Neural progenitor cell (in vitro differentiated cells): ENCODE measurements around the gene GPS1. TPM values are rescaled to one million over a fixed set of nuclear protein-coding genes. Genes with fewer than 3 reads are reported as not detected.

ENCODE experiments used
- DNase-seq: peaks from one replicate; pipeline ENCODE4 v3.0.0-alpha.2; 2016; ENCODE audit warnings: low spot score
- H2AFZ ChIP-seq: fragments of 200-600 bp; sonication (generic); replicated peaks from 2 replicates; pipeline ENCODE4 v1.6.1; 2016; ENCODE audit warnings: antibody characterized with exemption
- H3F3A ChIP-seq: fragments of 200-600 bp; sonication (generic); 2 replicates; pipeline ENCODE4 v1.6.1; 2016; ENCODE audit warnings: antibody characterized with exemption, low read depth
- H3K27ac ChIP-seq: fragments of 200-600 bp; sonication (generic); 2 replicates; pipeline ENCODE4 v1.5.1; 2016; ENCODE audit warnings: mild to moderate bottlenecking
- H3K27me3 ChIP-seq: fragments of 200-600 bp; sonication (generic); 2 replicates; pipeline ENCODE4 v1.6.1; 2016; ENCODE audit warnings: mild to moderate bottlenecking, moderate library complexity
- H3K36me3 ChIP-seq: fragments of 200-600 bp; sonication (generic); 2 replicates; pipeline ENCODE4 v1.5.1; 2016
- H3K4me1 ChIP-seq: fragments of 200-600 bp; sonication (generic); 2 replicates; pipeline ENCODE4 v1.6.1; 2016; ENCODE audit warnings: mixed run types
- H3K4me2 ChIP-seq: fragments of 200-600 bp; sonication (generic); 2 replicates; pipeline ENCODE4 v1.6.1; 2016
- H3K4me3 ChIP-seq: fragments of 200-600 bp; sonication (generic); 2 replicates; pipeline ENCODE4 v1.5.1; 2016
- H3K79me2 ChIP-seq: fragments of 200-600 bp; sonication (generic); 2 replicates; pipeline ENCODE4 v1.6.1; 2016; ENCODE audit warnings: low read depth
- H3K9ac ChIP-seq: fragments of 200-600 bp; sonication (generic); 2 replicates; pipeline ENCODE4 v1.6.1; 2016
- H3K9me3 ChIP-seq: fragments of 200-600 bp; sonication (generic); 2 replicates; pipeline ENCODE4 v1.5.1; 2016; ENCODE audit warnings: low read depth
- H4K20me1 ChIP-seq: fragments of 200-600 bp; sonication (generic); 2 replicates; pipeline ENCODE4 v1.6.1; 2016; ENCODE audit warnings: low read depth
- H3K27ac Mint-ChIP-seq: 3 replicates; pipeline ENCODE4 v1.8.0; 2021; ENCODE audit warnings: mixed read lengths
- H3K27me3 Mint-ChIP-seq: 2 replicates; pipeline ENCODE4 v1.8.0; 2022; ENCODE audit warnings: low read depth, mild to moderate bottlenecking, inconsistent platforms, moderate library complexity, mixed read lengths; ENCODE audit not compliant: insufficient read depth
- H3K36me3 Mint-ChIP-seq: 3 replicates; pipeline ENCODE4 v1.8.0; 2021; ENCODE audit warnings: mixed read lengths
- H3K4me1 Mint-ChIP-seq: 3 replicates; pipeline ENCODE4 v1.8.0; 2021; ENCODE audit warnings: mixed read lengths
- H3K4me3 Mint-ChIP-seq: 3 replicates; pipeline ENCODE4 v1.8.0; 2021; ENCODE audit warnings: mild to moderate bottlenecking, moderate library complexity, mixed read lengths
- H3K9me3 Mint-ChIP-seq: 3 replicates; pipeline ENCODE4 v1.8.0; 2020; ENCODE audit warnings: mixed read lengths
- EZH2 ChIP-seq: fragments of 200-600 bp; sonication (generic); IDR thresholded peaks from 2 replicates; pipeline ENCODE4 v1.6.1; 2017; ENCODE audit warnings: antibody characterized with exemption, mild to moderate bottlenecking, moderate library complexity
- EZH2phosphoT487 ChIP-seq: fragments of 200-600 bp; sonication (generic); IDR thresholded peaks from 2 replicates; pipeline ENCODE4 v1.6.1; 2017; ENCODE audit warnings: antibody characterized with exemption
- total RNA-seq: library from RNA; depleted of rRNA; stranded (reverse); fragments of >200 nt; gene quantifications from 2 replicates; pipeline ENCODE4 v1.2.3, GENCODE V29; 2015; ENCODE audit warnings: low replicate concordance
- TF ChIP-seq, protein P1 (sequence below): fragments of 200-600 bp; sonication (generic); IDR thresholded peaks from 2 replicates; pipeline ENCODE4 v1.5.1; 2017; ENCODE audit warnings: antibody characterized with exemption, mild to moderate bottlenecking

GPS1 gene
- total RNA-seq, 1 donor from 2014 or later: 86.6 TPM

GRCh38 chr17:82049106-82049505 lies 2.6 kb upstream of the GPS1 start:
- DNase-seq: no peak
- Histone ChIP-seq H3K9ac (no peak overlapping the region), H3K4me3 (no peak overlapping the region), H3F3A (peaks cover 6% of the 10 kb centered on the region), H4K20me1 (peaks cover 10% of the 10 kb centered on the region), H2AFZ (no peak overlapping the region), H3K36me3 (no peaks in the 10 kb centered on the region), H3K9me3 (no peaks in the 10 kb centered on the region), H3K4me1 (peaks cover 7% of the 10 kb centered on the region), H3K79me2 (peaks cover 14% of the 10 kb centered on the region), H3K27ac (no peak overlapping the region), H3K27me3 (no peaks in the 10 kb centered on the region), H3K4me2 (no peak overlapping the region)
- H3K9me3 Mint-ChIP-seq: no peaks in the 10 kb centered on the region
- peak overlapping the region; percentile 65 for H3K4me3 Mint-ChIP-seq
- H3K4me1 Mint-ChIP-seq: peaks cover 6% of the 10 kb centered on the region
- peaks cover 4% of the 10 kb centered on the region for H3K27me3 Mint-ChIP-seq
- no peak overlapping the region for H3K27ac Mint-ChIP-seq
- H3K36me3 Mint-ChIP-seq: peaks cover 6% of the 10 kb centered on the region
- no peak for TF ChIP-seq EZH2phosphoT487
- TF ChIP-seq, protein P1, sequence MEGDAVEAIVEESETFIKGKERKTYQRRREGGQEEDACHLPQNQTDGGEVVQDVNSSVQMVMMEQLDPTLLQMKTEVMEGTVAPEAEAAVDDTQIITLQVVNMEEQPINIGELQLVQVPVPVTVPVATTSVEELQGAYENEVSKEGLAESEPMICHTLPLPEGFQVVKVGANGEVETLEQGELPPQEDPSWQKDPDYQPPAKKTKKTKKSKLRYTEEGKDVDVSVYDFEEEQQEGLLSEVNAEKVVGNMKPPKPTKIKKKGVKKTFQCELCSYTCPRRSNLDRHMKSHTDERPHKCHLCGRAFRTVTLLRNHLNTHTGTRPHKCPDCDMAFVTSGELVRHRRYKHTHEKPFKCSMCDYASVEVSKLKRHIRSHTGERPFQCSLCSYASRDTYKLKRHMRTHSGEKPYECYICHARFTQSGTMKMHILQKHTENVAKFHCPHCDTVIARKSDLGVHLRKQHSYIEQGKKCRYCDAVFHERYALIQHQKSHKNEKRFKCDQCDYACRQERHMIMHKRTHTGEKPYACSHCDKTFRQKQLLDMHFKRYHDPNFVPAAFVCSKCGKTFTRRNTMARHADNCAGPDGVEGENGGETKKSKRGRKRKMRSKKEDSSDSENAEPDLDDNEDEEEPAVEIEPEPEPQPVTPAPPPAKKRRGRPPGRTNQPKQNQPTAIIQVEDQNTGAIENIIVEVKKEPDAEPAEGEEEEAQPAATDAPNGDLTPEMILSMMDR: no peak
- TF ChIP-seq EZH2: no peak

- Mint-ChIP-seq H3K27ac (no peak overlapping the region), H3K36me3 (peaks cover 6% of the 10 kb centered on the region), H3K4me3 (peak overlapping the region; percentile 90), H3K27me3 (peaks cover 4% of the 10 kb centered on the region), H3K4me1 (peaks cover 6% of the 10 kb centered on the region), H3K9me3 (no peaks in the 10 kb centered on the region)
- no peak overlapping the region for H3K4me2 ChIP-seq
- H3K27me3 ChIP-seq: no peaks in the 10 kb centered on the region
- H3K9ac ChIP-seq: no peak overlapping the region
- H2AFZ ChIP-seq: no peak overlapping the region
- peaks cover 6% of the 10 kb centered on the region for H3F3A ChIP-seq
- no peaks in the 10 kb centered on the region for H3K36me3 ChIP-seq
- H3K79me2 ChIP-seq: peaks cover 14% of the 10 kb centered on the region
- peaks cover 10% of the 10 kb centered on the region for H4K20me1 ChIP-seq
- no peak for DNase-seq
- H3K4me3 ChIP-seq: no peak overlapping the region
- H3K27ac ChIP-seq: no peak overlapping the region
- no peaks in the 10 kb centered on the region for H3K9me3 ChIP-seq
- TF ChIP-seq EZH2phosphoT487: no peak
- TF ChIP-seq, protein P1: no peak
- TF ChIP-seq EZH2: no peak
- peaks cover 7% of the 10 kb centered on the region for H3K4me1 ChIP-seq
Observed at GRCh38 chr17:82049521-82049971, 2.2 kb upstream of the GPS1 start.

DNA sequence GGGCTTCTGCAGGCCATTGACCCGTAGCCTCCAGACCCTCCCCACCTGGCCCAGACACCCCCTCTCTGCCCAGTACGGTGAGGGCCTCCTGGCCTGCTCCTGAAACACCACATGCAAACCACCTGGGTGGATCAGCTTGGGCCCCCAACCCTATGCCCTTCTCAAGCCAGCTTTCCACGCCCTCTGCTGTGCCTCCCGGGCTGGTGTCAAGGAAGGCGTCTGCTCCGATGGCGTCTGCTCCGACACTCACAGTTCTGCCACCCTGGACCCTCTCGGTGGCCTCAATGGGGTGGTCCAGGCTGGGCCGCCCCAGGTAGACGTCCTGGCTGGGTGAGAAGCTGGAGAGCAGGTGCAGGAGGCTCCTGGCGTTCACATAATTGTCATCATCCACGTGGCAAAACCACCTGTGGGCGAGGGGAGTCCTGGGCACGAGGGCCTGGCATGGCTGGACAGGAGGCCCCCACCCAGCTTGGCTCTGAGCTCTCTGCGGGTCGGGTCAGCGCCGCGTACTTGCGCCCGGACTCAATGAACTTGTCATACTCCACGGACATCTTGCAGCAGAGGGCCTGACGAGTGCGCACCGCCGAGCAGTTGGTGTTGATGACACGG lies 1.4 kb upstream of the GPS1 start:
- Histone ChIP-seq H3K9ac (no peak overlapping the region), H4K20me1 (peaks cover 10% of the 10 kb centered on the region), H3K27me3 (no peaks in the 10 kb centered on the region), H3K36me3 (no peaks in the 10 kb centered on the region), H3K4me2 (peak overlapping the region; percentile 97), H3K9me3 (no peaks in the 10 kb centered on the region), H3K4me3 (no peak overlapping the region), H2AFZ (no peak overlapping the region), H3K27ac (no peak overlapping the region), H3K79me2 (peaks cover 14% of the 10 kb centered on the region), H3K4me1 (peaks cover 7% of the 10 kb centered on the region), H3F3A (peaks cover 6% of the 10 kb centered on the region)
- H3K27me3 Mint-ChIP-seq: peaks cover 4% of the 10 kb centered on the region
- DNase-seq: no peak
- H3K4me1 Mint-ChIP-seq: peaks cover 6% of the 10 kb centered on the region
- H3K36me3 Mint-ChIP-seq: peaks cover 6% of the 10 kb centered on the region
- no peaks in the 10 kb centered on the region for H3K9me3 Mint-ChIP-seq
- TF ChIP-seq, protein P1: no peak
- TF ChIP-seq EZH2 (no peak), EZH2phosphoT487 (no peak)
- H3K4me3 Mint-ChIP-seq: peak overlapping the region; percentile 90
- no peak overlapping the region for H3K27ac Mint-ChIP-seq
